ENCODE data around the gene PPP1R2.
"Not testable (repeated sequence)": the region's sequence is repeated elsewhere in the genome, so short reads cannot be mapped to it uniquely, and the experiment has no call there.

Gene PPP1R2

GRCh38 chr3:195532345-195532744, 10.8 kb downstream of the PPP1R2 start:
- Mint-ChIP-seq H3K4me3 (no peak overlapping the region), H3K27me3 (no peaks in the 10 kb centered on the region), H3K4me1 (peaks cover 61% of the 10 kb centered on the region), H3K9me3 (peaks cover 0 to 5% of the 10 kb centered on the region in 2 donors), H3K27ac (peak overlapping the region in 1 of 2 donors; percentile 85)
- ATAC-seq, result no peak
- no peak for DNase-seq

DNA sequence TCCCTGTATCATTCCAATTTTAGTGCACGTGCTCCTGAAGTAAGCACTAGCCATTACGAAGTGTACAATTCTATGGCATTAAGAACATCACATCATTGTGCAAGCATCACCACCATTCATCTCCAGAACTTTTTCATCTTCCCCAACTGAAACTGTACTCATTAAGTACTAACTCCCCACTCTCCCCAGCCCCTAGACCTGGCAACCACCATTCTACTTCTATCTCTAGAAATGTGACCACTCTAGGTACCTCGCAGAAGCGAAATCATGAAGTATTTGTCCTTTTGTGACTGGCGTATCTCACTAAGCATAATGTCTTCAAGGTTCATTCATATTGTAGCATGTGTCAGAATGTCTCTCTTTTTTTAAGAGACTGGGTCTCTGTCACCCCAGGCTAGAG, 11.4 kb downstream of the PPP1R2 start:
- ATAC-seq (no peak), DNase-seq (no peak)
- H3K4me1 Mint-ChIP-seq, result peaks cover 61% of the 10 kb centered on the region
- peak overlapping the region in 1 of 2 donors; percentile 85 for H3K27ac Mint-ChIP-seq
- H3K9me3 Mint-ChIP-seq, result peaks cover 0 to 5% of the 10 kb centered on the region in 2 donors
- no peak overlapping the region for H3K4me3 Mint-ChIP-seq
- H3K27me3 Mint-ChIP-seq, result no peaks in the 10 kb centered on the region

DNA sequence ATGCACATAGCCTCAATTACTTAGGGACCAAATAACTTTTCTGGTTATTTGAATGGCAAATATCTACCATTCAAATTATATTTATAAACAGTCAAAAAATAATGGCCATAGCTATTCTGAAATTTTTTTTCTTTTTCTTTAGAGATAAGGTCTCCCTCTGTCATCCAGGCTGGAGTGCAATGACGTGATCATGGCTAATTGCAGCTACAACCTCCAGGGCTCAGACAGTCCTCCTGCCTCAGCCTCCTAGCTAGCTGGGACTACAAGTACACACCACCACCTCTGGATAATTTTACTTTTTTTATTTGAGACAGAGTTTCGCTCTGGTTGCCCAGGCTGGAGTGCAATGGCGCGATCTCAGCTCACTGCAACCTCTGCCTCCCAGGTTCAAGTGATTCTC, 16.6 kb downstream of the PPP1R2 start:
- DNase-seq (no peak), ATAC-seq (no peak)
- Mint-ChIP-seq H3K27ac (peak overlapping the region in 1 of 2 donors; percentile 34), H3K4me1 (peaks cover 59% of the 10 kb centered on the region), H3K9me3 (no peaks in the 10 kb centered on the region), H3K4me3 (no peak overlapping the region), H3K27me3 (no peaks in the 10 kb centered on the region)

- no peaks in the 10 kb centered on the region for H3K9me3 Mint-ChIP-seq
- no peaks in the 10 kb centered on the region for H3K27me3 Mint-ChIP-seq
- peak; percentile 90 for ATAC-seq
- H3K4me1 Mint-ChIP-seq, result peaks cover 47% of the 10 kb centered on the region
- no peak for DNase-seq
- peak overlapping the region; percentile 77 to 82 for H3K27ac Mint-ChIP-seq
- peak overlapping the region; percentile 49 to 54 for H3K4me3 Mint-ChIP-seq
Observed at GRCh38 chr3:195524171-195524896, 18.8 kb downstream of the PPP1R2 start.

GRCh38 chr3:195522254-195523023, 20.7 kb downstream of the PPP1R2 start:
- no peak overlapping the region for H3K4me3 Mint-ChIP-seq

GRCh38 chr3:195517030-195517429, 26.1 kb downstream of the PPP1R2 start:
- peaks cover 37% of the 10 kb centered on the region for H3K4me1 Mint-ChIP-seq
- DNase-seq, result no peak
- no peaks in the 10 kb centered on the region for H3K27me3 Mint-ChIP-seq
- H3K27ac Mint-ChIP-seq, result no peak overlapping the region
- no peaks in the 10 kb centered on the region for H3K9me3 Mint-ChIP-seq
- no peak for ATAC-seq
- no peak overlapping the region for H3K4me3 Mint-ChIP-seq

More at GRCh38 chr3:195522254-195523023, 20.7 kb downstream of the PPP1R2 start:
- no peak for ATAC-seq
- DNase-seq, result no peak
- Mint-ChIP-seq H3K27ac (peak overlapping the region in 1 of 2 donors; percentile 55), H3K27me3 (no peaks in the 10 kb centered on the region), H3K4me1 (peaks cover 46% of the 10 kb centered on the region), H3K9me3 (no peaks in the 10 kb centered on the region)

GRCh38 chr3:195514610-195515235, 28.4 kb downstream of the PPP1R2 start:
- peaks cover 41% of the 10 kb centered on the region for H3K4me1 Mint-ChIP-seq
- H3K9me3 Mint-ChIP-seq, H3K4me3 Mint-ChIP-seq, DNase-seq, H3K27me3 Mint-ChIP-seq: not testable (repeated sequence)
- ATAC-seq, result peak; percentile 84
- peak overlapping the region in 1 of 2 donors; percentile 11 for H3K27ac Mint-ChIP-seq

GRCh38 chr3:195512798-195513345, 30.3 kb downstream of the PPP1R2 start:
- H3K4me1 Mint-ChIP-seq, result peaks cover 50% of the 10 kb centered on the region
- H3K27me3 Mint-ChIP-seq, result no peaks in the 10 kb centered on the region
- ATAC-seq (no peak), DNase-seq (no peak)
- no peak overlapping the region for H3K27ac Mint-ChIP-seq
- no peak overlapping the region for H3K4me3 Mint-ChIP-seq
- no peaks in the 10 kb centered on the region for H3K9me3 Mint-ChIP-seq

GRCh38 chr3:195511136-195511535, 32.0 kb downstream of the PPP1R2 start:
- H3K4me1 Mint-ChIP-seq, result peaks cover 41% of the 10 kb centered on the region
- no peak overlapping the region for H3K4me3 Mint-ChIP-seq
- DNase-seq, result no peak
- peak overlapping the region; percentile 15 to 73 for H3K27ac Mint-ChIP-seq
- no peaks in the 10 kb centered on the region for H3K27me3 Mint-ChIP-seq
- ATAC-seq, result no peak
- H3K9me3 Mint-ChIP-seq, result no peaks in the 10 kb centered on the region

- no peak overlapping the region for H3K4me3 Mint-ChIP-seq
- H3K27me3 Mint-ChIP-seq, result no peaks in the 10 kb centered on the region
- ATAC-seq (no peak), DNase-seq (no peak)
- no peaks in the 10 kb centered on the region for H3K9me3 Mint-ChIP-seq
- peaks cover 18% of the 10 kb centered on the region for H3K4me1 Mint-ChIP-seq
- peak overlapping the region in 1 of 2 donors; percentile 34 for H3K27ac Mint-ChIP-seq
Observed at GRCh38 chr3:195508185-195508584, 34.9 kb downstream of the PPP1R2 start.

- Mint-ChIP-seq H3K9me3 (no peaks in the 10 kb centered on the region), H3K4me1 (no peaks in the 10 kb centered on the region), H3K27me3 (peaks cover 22% of the 10 kb centered on the region), H3K27ac (no peak overlapping the region), H3K4me3 (no peak overlapping the region)
- no peak for DNase-seq
- ATAC-seq, result no peak
Observed at GRCh38 chr3:195475614-195476013, 67.5 kb downstream of the PPP1R2 start.

- peaks cover 22% of the 10 kb centered on the region for H3K27me3 Mint-ChIP-seq
- not testable (repeated sequence) for ATAC-seq, DNase-seq, H3K4me3 Mint-ChIP-seq, H3K4me1 Mint-ChIP-seq, H3K9me3 Mint-ChIP-seq, H3K27ac Mint-ChIP-seq
Observed at GRCh38 chr3:195475116-195475515, 68.0 kb downstream of the PPP1R2 start.

GRCh38 chr3:195468841-195469240, 74.3 kb downstream of the PPP1R2 start:
- H3K27ac Mint-ChIP-seq, result peak overlapping the region; percentile 86 to 90
- H3K27me3 Mint-ChIP-seq, result no peaks in the 10 kb centered on the region
- DNase-seq, result no peak
- peaks cover 17% of the 10 kb centered on the region for H3K4me1 Mint-ChIP-seq
- ATAC-seq, result no peak
- peaks cover 16 to 31% of the 10 kb centered on the region in 2 donors for H3K9me3 Mint-ChIP-seq
- H3K4me3 Mint-ChIP-seq, result peak overlapping the region in 1 of 2 donors; percentile 45

GRCh38 chr3:195468391-195468776, 74.7 kb downstream of the PPP1R2 start:
- H3K4me3 Mint-ChIP-seq, result peak overlapping the region; percentile 27 to 45
- peak; percentile 71 for ATAC-seq
- peaks cover 17% of the 10 kb centered on the region for H3K4me1 Mint-ChIP-seq
- DNase-seq, result peak in 1 of 2 donors; percentile 36
- peaks cover 16 to 31% of the 10 kb centered on the region in 2 donors for H3K9me3 Mint-ChIP-seq
- peak overlapping the region; percentile 86 to 90 for H3K27ac Mint-ChIP-seq
- no peaks in the 10 kb centered on the region for H3K27me3 Mint-ChIP-seq

- Mint-ChIP-seq H3K4me1 (peaks cover 17% of the 10 kb centered on the region), H3K9me3 (peaks cover 16 to 31% of the 10 kb centered on the region in 2 donors), H3K27me3 (no peaks in the 10 kb centered on the region), H3K4me3 (peak overlapping the region; percentile 27 to 45), H3K27ac (peak overlapping the region; percentile 86 to 90)
- ATAC-seq (peak; percentile 96), DNase-seq (peak in 1 of 2 donors; percentile 21)
Observed at GRCh38 chr3:195467641-195468390, 75.3 kb downstream of the PPP1R2 start.

Measured in stimulated activated naive CD8-positive, alpha-beta T cell treated with anti-CD3 and anti-CD28 coated beads, Interleukin-15, amount 100 ng/mL, for 72 hours (primary cell).